Measurements from ENCODE around the gene CLCN1.

CLCN1 gene

GRCh38 chr7:143375298-143376034, 59.6 kb downstream of the CLCN1 start:
- TF ChIP-seq GATA3 (IDR thresholded peaks at IDR 0.05; ENCODE audit: low read depth, low read length) (no peak), GATA2 (IDR thresholded peaks at IDR 0.05; ENCODE audit: low read depth, low read length) (no peak)

- TF ChIP-seq GATA3 (IDR thresholded peaks at IDR 0.05; ENCODE audit: low read depth, low read length) = no peak
- no peak for TF ChIP-seq GATA2 (IDR thresholded peaks at IDR 0.05; ENCODE audit: low read depth, low read length)
Observed at GRCh38 chr7:143376396-143376795, 60.5 kb downstream of the CLCN1 start.

DNA sequence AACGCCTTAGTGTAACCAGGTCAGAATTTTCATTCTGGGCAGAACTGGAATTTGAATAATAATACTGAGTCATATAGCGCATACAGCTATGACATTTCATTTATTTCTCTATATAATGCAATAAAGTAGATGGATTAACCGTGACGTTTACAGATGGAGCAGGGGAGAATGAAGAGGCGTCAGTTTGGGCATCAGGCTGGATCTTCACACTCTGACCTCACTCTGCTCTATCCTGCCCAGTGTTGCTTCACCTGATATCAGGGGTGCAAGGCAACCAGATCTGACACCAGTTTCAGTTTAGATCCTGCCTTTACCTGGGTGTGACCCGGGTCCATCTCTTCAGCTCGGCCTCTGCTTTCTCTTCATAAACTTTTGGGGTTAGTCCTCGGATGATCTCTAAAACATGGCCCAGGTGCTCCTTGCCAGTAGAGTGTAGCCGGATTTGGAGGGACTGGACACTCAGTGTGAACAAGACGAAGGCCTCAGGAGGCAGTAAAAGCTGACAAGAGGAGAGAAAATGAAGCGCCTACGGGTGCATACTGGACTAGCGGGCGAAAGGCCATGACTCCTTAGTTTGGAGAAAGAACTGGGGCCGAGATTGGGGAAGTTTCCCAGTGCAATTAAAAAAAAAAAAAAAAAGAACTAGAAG, 63.8 kb downstream of the CLCN1 start:
- TF ChIP-seq GATA2 (IDR thresholded peaks at IDR 0.05; ENCODE audit: low read depth, low read length) (no peak), GATA3 (IDR thresholded peaks at IDR 0.05; ENCODE audit: low read depth, low read length) (no peak)

DNA sequence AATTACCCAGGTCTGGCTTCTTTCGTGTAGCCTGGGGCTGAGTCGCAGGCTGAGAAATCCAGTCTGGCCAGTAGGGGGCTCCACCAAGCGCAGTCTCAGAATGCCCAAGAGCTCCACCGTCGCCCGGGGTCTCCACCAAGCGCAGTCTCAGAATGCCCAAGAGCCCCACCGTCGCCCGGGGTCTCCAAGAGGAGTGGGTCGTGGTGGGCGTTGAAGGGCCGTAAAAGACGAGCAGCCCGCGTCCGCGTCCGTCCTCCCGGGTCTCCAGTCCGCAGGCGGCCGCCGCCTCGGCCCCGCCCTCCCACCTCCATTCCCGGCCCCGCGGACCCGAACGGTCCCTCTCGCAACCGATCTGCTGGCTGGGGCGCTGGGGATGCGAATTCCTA, 64.3 kb downstream of the CLCN1 start:
- TF ChIP-seq GATA2 (IDR thresholded peaks at IDR 0.05; ENCODE audit: low read depth, low read length) = no peak
- TF ChIP-seq GATA3 (IDR thresholded peaks at IDR 0.05; ENCODE audit: low read depth, low read length) = no peak

DNA sequence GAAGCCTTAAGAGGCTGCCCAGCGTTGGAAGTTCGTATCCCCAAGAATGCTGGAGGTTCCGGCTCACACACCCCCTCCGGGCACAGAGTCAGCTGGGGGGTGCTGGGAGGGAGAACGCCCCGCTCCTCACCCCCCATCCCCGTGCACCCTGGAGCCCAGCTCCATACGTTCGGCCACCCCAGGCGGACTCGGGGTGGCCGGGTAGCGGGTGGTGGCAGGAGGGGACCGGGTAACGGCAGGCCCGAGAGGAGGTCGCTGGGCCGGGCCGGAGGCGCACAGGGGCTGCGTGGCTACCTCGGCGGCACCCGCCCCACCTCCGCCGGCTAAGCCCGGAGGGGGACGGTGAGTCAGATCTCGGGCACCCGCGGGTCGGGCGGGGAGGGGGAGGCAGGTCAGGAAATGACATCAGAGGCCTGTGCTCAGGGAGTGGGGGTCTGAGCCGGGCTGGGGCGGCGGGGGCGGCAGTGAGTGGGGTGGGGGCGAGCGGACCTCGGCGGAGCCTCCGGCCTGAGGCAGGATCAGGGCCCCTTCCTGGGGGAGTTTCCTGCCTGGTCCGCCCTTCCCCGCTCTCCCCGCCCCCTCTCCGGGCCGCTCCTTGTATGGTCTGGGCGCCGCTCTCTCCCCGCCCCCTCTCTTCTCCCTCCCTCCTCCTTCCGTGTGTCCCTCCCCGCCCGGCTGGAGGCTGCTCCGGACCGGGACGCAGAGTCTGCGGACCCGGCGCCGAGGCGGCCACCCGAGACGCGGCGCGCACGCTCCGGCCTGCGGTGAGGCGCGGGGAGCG, 64.9 kb downstream of the CLCN1 start, which contains the start of gene ZYX:
TSS of gene ZYX (plus strand) at position 700 of the 781 bp plus-strand sequence. CDS start 227 bp downstream, outside the sequence.
- no peak for TF ChIP-seq GATA2 (IDR thresholded peaks at IDR 0.05; ENCODE audit: low read depth, low read length)
- TF ChIP-seq GATA3 (IDR thresholded peaks at IDR 0.05; ENCODE audit: low read depth, low read length) = no peak

- TF ChIP-seq GATA2 (IDR thresholded peaks at IDR 0.05; ENCODE audit: low read depth, low read length) (no peak), GATA3 (IDR thresholded peaks at IDR 0.05; ENCODE audit: low read depth, low read length) (no peak)
Observed at GRCh38 chr7:143381427-143382125, 65.7 kb downstream of the CLCN1 start.

- TF ChIP-seq GATA3 (IDR thresholded peaks at IDR 0.05; ENCODE audit: low read depth, low read length) = no peak
Observed at GRCh38 chr7:143382126-143382790, 66.3 kb downstream of the CLCN1 start.

DNA sequence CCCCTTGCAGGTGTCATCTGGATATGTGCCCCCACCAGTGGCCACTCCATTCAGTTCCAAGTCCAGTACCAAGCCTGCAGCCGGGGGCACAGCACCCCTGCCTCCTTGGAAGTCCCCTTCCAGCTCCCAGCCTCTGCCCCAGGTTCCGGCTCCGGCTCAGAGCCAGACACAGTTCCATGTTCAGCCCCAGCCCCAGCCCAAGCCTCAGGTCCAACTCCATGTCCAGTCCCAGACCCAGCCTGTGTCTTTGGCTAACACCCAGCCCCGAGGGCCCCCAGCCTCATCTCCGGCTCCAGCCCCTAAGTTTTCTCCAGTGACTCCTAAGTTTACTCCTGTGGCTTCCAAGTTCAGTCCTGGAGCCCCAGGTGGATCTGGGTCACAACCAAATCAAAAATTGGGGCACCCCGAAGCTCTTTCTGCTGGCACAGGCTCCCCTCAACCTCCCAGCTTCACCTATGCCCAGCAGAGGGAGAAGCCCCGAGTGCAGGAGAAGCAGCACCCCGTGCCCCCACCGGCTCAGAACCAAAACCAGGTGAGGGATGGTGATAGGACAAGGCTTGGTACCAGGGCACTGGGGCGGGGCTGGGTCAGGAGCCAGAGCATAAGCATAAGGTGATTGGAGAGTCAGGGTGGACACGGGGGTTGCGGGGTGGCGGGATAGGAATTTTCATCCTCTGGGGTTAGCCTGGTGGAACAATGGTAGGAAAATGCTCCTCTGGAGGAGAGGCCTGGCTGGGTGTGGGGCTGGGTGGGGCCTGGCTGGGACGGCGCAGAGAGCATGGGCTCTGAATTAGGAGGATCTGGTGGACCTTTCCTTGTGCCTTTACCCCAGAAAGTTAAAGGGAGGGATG, 67.1 kb downstream of the CLCN1 start:
- no peak for TF ChIP-seq GATA3 (IDR thresholded peaks at IDR 0.05; ENCODE audit: low read depth, low read length)
- no peak for TF ChIP-seq GATA2 (IDR thresholded peaks at IDR 0.05; ENCODE audit: low read depth, low read length)

- TF ChIP-seq GATA3 (IDR thresholded peaks at IDR 0.05; ENCODE audit: low read depth, low read length) (no peak), GATA2 (IDR thresholded peaks at IDR 0.05; ENCODE audit: low read depth, low read length) (no peak)
Observed at GRCh38 chr7:143383642-143383957, 67.7 kb downstream of the CLCN1 start.

DNA sequence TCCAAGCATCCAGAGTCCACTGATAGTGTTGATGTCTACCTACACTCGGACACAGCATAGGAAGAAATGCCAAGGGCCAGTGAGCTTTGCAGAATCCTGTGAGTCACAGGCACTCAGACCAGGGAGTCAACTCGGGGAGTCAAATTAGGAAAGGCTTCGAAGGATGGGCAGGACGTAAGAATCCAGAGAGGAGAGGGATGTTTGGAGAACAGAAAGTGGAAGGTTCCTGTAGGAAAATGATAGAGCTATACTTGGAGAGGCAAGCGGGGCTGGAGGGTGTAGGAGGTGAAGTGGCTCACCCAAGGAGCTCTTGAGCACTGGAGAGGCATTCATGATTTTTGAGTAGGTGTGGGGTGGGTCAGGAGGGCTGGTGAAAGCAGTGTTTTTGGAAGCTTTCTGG, 68.2 kb downstream of the CLCN1 start:
- no peak for TF ChIP-seq GATA2 (IDR thresholded peaks at IDR 0.05; ENCODE audit: low read depth, low read length)
- no peak for TF ChIP-seq GATA3 (IDR thresholded peaks at IDR 0.05; ENCODE audit: low read depth, low read length)

GRCh38 chr7:143384661-143385631, 69.0 kb downstream of the CLCN1 start:
- TF ChIP-seq GATA3 (IDR thresholded peaks at IDR 0.05; ENCODE audit: low read depth, low read length) (no peak), GATA2 (IDR thresholded peaks at IDR 0.05; ENCODE audit: low read depth, low read length) (no peak)
